Stimulated activated CD4-positive, alpha-beta T cell treated with anti-CD3 and anti-CD28 coated beads, Interleukin-2, amount 100 ng/mL, for 48 hours (primary cell): ENCODE results near the gene TCF4.

Experiments
- DNase-seq, 2 donors: peaks; one replicate each; pipeline ENCODE4 v3.0.0-alpha.2; 2020

The TCF4 gene

DNA sequence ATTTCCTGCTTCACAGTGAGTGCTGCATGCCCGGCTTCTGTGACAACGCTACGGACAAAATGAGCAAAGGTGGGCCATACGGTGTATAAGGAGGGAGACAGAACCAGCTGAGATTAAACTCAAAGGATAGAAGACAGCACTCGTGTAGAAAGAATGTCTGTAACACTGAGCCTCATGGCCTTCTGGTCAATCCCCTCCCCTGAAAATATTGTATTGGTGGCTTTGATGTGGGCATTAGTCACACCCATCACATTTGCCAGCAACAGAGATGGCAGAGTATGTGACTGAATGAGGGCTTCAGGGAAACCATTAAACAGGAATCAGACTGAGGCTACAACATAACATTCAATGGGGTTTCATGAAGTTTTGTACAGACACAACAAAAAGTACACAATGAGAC, 341.0 kb downstream of the TCF4 start:
- DNase-seq: no peak

DNA sequence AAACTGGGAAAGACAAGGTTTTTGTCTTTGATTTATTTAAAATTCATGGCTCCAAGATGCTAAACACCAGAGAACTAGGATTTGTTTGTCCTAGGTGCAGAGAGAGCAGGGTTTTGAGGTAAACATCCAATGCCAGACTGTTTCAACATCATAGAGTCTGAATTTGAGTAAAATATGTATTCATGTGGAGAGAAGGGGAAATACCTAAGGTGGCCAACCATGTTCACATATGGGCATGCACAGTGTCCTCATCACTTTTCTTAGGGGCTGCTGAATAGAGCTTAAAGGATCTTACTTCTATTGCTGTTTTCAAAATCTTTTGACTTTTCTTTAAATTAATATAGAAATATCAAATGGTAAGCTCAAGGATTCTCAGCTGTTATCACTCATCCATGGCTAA, 341.7 kb downstream of the TCF4 start:
- DNase-seq: no peak

DNA sequence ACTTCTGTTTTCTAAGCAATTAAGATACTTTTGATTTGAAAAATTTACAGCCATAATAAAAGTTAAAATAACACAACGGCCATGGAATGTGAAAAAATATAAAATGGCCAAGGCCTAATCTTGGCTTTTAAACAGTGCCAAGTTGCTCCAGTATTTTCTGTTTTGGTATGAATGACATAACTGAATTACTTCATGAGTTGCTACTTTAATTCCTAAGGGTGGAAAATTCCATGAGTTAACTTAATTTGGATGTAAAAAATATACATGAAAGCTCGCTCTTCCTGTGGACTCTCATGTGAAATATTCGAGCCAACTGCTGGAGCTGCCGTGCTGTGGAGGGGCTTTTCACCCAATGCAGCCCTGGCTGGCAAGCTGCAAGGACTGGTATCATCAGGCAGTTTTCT, 342.8 kb downstream of the TCF4 start:
- no peak for DNase-seq

GRCh38 chr18:55244546-55244945, 343.4 kb downstream of the TCF4 start:
- no peak for DNase-seq

DNA sequence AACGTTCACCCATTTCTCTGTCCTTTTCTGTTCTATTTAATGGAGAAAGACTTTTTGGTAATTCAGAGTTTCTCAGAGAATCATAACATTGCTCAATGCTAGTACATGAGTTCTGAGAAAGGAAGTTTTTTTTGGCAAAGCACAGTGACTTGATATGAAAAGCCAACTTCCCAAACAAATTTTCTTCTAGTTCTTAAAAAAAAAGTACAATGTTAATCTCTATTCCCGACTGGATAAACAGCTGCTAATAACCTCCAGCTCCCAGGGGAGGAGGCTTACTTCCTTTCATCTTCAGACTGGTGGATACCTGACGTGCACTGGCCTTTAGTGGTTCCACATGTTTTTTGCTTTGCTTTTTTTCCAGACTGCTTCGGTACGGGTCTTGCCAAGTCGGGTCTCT, 344.1 kb downstream of the TCF4 start:
- DNase-seq: no peak

DNA sequence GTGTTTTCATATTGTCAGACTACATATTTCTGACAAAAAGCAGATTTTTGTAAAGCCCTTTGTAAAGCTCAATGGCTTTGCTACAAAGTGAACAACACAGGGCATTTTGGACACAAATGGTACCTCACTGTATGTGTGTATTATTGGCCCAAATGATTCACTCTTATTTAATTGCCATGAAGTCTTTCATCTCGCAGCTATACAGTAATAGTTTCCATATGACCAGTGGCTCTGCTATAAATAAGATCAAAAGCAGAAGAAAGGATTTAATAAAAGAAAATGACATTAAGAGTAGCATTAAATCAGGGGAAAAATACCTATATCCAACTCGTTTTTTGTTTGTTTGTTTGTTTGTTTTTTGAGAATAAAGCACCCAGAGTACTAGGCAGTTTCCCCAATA, 344.7 kb downstream of the TCF4 start:
- DNase-seq: no peak

GRCh38 chr18:55240978-55241377, 347.0 kb downstream of the TCF4 start:
- DNase-seq: no peak

DNA sequence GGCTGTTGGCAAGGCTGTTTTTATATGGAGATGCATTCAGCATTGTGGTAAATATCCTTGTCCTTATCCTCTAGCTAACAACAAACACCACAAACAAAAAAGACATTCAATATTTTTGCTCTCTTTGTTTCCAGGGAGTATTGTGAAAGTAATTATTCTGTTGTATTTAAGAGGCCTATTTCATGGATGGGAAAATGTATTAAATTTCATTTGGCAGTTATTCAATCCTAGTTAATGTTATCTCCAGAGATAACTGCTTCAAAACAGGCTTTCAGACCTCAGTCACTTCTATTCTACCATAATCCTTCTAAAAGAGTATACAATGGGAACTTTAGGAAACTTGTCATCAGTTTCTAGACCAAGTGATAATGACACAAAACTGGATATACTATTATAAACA, 348.3 kb downstream of the TCF4 start:
- DNase-seq: no peak

- DNase-seq: no peak
Measured at GRCh38 chr18:55237660-55238059, 350.3 kb downstream of the TCF4 start.

- DNase-seq: no peak
Measured at GRCh38 chr18:55236150-55236931, 351.7 kb downstream of the TCF4 start.

DNA sequence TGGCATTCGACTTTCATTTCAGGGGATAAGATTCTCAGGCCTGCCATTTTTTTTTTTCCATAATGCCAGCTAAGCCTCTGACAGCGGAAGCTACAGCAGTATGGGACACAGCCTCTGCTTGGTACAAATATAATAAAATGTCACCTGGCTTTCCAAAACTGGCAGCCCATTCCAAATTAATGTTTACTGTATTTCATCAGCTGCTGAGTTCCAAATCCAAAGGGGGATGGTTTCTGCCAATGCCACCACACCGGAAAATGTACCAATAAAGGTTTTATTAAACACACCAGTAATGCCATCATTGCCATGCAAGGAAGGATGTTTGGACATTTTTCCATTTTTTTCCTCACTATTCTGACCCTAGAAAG, 352.9 kb downstream of the TCF4 start:
- no peak for DNase-seq

GRCh38 chr18:55234366-55235093, 353.5 kb downstream of the TCF4 start:
- DNase-seq: peak; percentile 54

DNA sequence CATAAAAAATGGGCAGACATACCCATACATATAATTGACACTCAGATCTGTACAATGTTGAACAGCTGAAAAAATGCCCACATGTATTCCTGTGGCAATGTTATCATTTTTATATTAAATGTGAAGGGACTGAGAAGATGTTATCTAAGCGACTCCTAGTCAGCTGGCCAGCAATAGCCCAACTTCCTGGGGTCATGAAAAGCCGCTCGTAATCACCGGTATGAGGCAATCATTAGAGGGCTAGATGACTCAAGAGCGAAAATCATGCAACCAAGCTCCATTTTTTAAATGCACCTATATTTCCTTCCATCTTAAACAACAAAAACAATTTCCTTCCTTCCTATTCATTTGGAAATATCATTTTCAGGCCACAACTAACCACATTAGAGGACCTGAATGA, 354.1 kb downstream of the TCF4 start:
- no peak for DNase-seq

DNA sequence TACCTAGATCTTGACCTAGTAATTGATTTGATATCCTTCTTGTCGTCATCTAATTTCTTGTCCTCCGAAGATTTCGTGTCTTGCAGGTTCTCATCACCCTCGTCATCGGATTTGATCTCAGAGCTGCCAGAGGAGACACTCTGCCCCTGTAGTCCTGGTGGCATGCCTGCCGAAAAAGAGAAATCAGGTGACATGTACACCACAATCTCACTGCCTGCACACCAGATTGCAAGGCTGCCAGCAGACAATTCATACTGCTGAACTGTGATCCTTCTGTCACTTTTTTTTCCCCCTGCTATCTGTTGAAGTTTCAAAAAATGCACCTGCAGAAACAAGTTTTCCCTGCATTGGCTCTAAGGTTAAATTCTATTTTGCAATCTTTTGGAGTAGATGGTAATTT, 355.5 kb downstream of the TCF4 start:
- DNase-seq: no peak

DNA sequence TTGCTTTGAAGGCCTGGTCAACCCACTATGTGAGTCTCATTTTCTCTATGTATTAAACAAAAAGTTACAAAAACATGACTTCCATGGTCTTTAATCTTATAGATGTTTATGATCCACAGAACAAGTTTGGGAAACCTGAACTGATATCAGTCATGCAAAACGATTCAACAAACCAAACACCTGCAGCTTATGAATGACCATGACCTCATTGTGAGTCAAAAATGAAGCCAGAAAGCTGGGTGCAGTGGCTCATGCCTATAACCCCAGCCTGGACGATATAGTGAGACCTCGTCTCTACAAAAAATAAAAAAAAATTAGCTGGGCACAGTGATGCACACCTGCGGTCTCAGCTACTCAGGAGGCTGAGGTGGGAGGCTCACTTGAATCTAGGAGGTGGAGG, 358.3 kb downstream of the TCF4 start:
- no peak for DNase-seq

GRCh38 chr18:55228707-55229106, 359.3 kb downstream of the TCF4 start:
- DNase-seq: no peak

DNA sequence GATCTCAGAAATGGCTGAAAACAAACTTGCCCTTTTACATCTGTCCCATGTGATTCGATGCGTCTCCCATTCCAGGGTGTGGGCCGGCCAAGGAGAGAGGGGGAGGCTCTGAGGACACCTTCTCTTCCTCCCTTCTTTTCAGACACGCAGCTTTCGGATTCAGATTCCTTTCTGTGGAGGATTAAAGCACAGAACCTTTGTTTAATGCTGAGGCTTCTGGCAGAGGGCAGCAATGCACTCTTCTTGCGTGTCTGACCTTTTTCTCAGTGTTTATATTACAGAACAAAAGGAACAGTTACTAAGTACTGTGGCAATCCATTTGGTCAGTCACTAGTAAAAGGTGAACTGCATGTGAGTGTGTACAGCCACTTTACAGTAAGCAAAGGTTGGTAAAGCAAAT, 359.8 kb downstream of the TCF4 start:
- DNase-seq: no peak

DNA sequence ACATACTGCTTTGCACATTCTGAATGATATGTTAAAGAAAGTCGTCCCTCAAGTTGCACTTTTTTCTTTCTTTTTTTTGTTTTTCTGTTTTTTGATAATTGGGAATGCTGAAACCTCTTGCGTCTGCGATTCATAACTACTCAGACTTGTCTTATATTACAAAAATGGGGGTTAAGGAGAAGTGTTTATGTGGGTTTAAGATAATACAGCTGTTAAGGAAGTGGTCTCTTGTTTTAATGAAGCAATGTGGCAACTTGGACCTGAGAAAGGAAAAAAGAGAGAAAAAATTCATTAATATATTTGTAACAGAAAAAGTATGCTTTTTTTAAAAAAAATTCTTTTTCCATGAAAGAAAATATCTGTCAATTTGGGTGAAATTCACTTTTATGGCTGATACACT, 360.2 kb downstream of the TCF4 start:
- no peak for DNase-seq

GRCh38 chr18:55226044-55226443, 361.9 kb downstream of the TCF4 start:
- no peak for DNase-seq

DNA sequence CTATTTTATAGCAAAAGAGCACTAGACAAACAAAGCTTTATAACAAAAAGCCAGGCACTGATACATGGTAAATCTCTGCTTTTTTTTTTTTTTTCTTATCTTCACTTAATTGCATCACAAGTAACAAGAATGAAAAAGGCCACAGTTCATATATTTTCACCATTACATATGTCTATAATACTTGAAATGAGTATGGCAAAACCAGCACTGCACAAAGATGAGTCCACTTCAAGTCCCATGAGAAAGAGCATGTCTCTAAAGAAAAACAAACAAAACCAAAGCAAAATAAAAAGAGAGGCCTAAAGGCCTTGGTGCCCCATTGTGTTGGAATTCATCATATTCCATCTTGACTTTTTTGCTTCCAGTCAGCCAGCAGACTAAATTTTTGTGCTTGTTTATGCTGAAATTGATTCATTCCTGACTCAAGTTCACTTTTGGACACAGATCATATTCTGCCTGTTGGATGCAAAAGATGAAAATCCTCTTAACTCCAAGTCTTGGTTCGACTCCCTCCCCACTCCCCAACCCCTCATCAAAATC, 363.8 kb downstream of the TCF4 start:
- no peak for DNase-seq

- DNase-seq: no peak
Measured at GRCh38 chr18:55221622-55222021, 366.4 kb downstream of the TCF4 start.

DNA sequence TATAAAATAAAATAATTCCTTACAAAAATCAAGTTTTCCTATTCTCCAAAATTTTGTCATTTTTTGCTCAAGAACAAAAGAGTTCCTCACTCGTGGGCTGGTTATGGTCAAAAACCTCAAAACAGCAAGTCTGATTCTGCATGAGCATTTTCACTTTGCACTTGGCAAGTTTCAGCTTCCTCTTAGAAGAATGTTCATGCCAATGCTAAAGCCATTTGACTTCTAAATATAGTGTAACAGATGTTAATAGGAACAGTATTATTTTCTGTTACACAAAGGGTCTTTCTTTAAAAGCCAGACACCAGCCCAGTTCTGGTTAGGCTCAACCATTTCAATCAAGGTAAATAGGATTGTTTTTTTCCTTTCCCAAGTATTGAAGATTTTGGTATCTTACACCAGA, 367.5 kb downstream of the TCF4 start:
- DNase-seq: no peak

- DNase-seq: no peak
Measured at GRCh38 chr18:55219823-55220222, 368.2 kb downstream of the TCF4 start.

GRCh38 chr18:55219059-55219458, 368.9 kb downstream of the TCF4 start:
- DNase-seq: no peak

DNA sequence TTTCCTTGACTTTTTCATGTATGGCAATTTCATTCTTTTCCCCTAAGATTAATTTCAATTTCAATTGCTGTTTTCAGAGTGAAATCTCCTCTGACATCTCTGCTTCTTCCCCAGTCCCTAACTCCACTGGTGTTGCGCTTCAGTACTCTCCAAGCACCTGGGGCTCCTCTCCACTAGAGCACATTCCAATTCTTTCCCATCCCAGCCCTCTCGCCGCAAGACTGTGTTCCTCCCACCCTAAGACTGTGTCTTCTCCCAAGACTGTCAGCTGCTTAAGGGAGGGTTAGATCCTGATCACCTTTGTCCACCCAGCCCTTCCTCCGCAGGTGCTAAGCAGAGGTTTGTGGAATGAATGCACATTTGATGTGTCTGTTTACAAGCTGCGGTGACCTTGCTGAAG, 373.0 kb downstream of the TCF4 start:
- no peak for DNase-seq
